ENCODE data around the gene ZNF205. TPM values are rescaled to one million over a fixed set of nuclear protein-coding genes. Genes with fewer than 3 reads are reported as not detected.
"Not testable (repeated sequence)": the region's sequence is repeated elsewhere in the genome, so short reads cannot be mapped to it uniquely, and the experiment has no call there.

Gene ZNF205
- total RNA-seq, 1 donor from 2014 or later = 16.7 TPM

DNA sequence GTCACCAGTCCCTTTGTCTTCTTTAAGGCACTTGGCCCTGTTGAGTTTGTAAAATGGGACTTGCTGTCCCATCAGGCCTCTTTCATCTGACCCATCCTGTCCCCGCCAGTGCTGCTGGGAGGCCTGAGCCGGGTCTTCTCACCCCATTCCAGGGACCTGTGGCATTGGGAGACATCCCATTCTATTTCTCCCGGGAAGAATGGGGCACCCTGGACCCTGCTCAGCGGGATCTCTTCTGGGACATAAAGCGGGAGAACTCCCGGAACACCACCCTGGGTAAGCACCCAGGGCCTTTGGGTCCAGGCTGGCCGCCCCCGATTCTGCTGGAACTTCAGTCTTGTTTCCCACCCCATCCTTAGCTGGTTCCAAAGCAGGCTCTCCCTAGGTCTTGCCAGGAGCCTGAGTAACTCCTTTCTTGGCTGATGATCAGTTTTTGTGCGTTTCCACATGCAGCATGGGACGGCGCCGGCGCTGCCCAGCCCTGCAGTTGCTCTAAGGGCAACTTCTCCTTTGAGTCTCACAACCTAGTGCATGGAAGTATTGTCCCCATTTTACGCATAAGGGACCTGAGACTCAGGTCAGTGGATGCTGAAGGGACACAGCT lies 26.5 kb downstream of the ZNF205 start:
- Mint-ChIP-seq H3K4me3 (no peak overlapping the region), H3K27me3 (ENCODE audit: low read depth) (no peaks in the 10 kb centered on the region), H3K9me3 (no peaks in the 10 kb centered on the region), H3K36me3 (peaks cover 14% of the 10 kb centered on the region), H3K27ac (no peak overlapping the region), H3K4me1 (peaks cover 11% of the 10 kb centered on the region)
- no peak for DNase-seq (ENCODE audit: low spot score in 2 of 2, unreplicated experiment in 2 of 2)
- TF ChIP-seq CTCF (IDR thresholded peaks at IDR 0.05; ENCODE audit: unreplicated experiment) = no peak

GRCh38 chr16:3139561-3139960 lies 27.2 kb downstream of the ZNF205 start:
- not testable (repeated sequence) for H3K4me3 Mint-ChIP-seq; H3K4me1 Mint-ChIP-seq; H3K9me3 Mint-ChIP-seq; DNase-seq (ENCODE audit: low spot score in 2 of 2, unreplicated experiment in 2 of 2); H3K27ac Mint-ChIP-seq; H3K27me3 Mint-ChIP-seq (ENCODE audit: low read depth)
- H3K36me3 Mint-ChIP-seq = peaks cover 14% of the 10 kb centered on the region

- H3K4me3 Mint-ChIP-seq = no peak overlapping the region
- no peaks in the 10 kb centered on the region for H3K9me3 Mint-ChIP-seq
- peaks cover 4% of the 10 kb centered on the region for H3K4me1 Mint-ChIP-seq
- TF ChIP-seq CTCF (IDR thresholded peaks at IDR 0.05; ENCODE audit: unreplicated experiment) = no peak
- DNase-seq (ENCODE audit: low spot score in 2 of 2, unreplicated experiment in 2 of 2) = no peak
- H3K27ac Mint-ChIP-seq = no peak overlapping the region
- H3K36me3 Mint-ChIP-seq = peaks cover 14% of the 10 kb centered on the region
- no peaks in the 10 kb centered on the region for H3K27me3 Mint-ChIP-seq (ENCODE audit: low read depth)
Observed at GRCh38 chr16:3140603-3141427, 28.4 kb downstream of the ZNF205 start.

- H3K27me3 Mint-ChIP-seq (ENCODE audit: low read depth) = no peaks in the 10 kb centered on the region
- peaks cover 14% of the 10 kb centered on the region for H3K36me3 Mint-ChIP-seq
- DNase-seq (ENCODE audit: low spot score in 2 of 2, unreplicated experiment in 2 of 2) = no peak
Observed at GRCh38 chr16:3141781-3142311, 29.5 kb downstream of the ZNF205 start.

DNA sequence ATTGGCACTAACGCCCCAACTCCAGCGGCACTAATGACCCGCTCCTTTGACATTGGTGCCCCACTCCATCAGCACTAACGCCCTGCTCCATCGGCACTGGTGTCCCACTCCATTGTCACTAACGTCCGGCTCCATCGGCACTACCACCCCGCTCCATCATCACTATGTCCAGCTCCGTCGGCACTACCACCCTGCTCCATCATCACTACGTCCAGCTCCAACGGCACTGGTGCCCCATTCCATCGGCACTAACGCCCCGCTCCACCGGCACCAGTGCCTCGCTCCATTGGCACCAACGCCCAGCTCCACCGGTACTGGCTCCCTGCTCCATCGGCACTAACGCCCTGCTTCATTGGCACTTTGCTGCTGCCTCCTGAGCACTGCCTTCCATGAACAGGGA lies 29.9 kb downstream of the ZNF205 start:
- Mint-ChIP-seq H3K4me1 (no peaks in the 10 kb centered on the region), H3K27ac (no peak overlapping the region), H3K4me3 (no peak overlapping the region), H3K9me3 (no peaks in the 10 kb centered on the region), H3K36me3 (peaks cover 14% of the 10 kb centered on the region), H3K27me3 (ENCODE audit: low read depth) (no peaks in the 10 kb centered on the region)
- no peak for TF ChIP-seq CTCF (IDR thresholded peaks at IDR 0.05; ENCODE audit: unreplicated experiment)
- no peak for DNase-seq (ENCODE audit: low spot score in 2 of 2, unreplicated experiment in 2 of 2)

More at GRCh38 chr16:3141781-3142311, 29.5 kb downstream of the ZNF205 start:
- Mint-ChIP-seq H3K9me3 (no peaks in the 10 kb centered on the region), H3K27ac (no peak overlapping the region), H3K4me3 (no peak overlapping the region), H3K4me1 (no peaks in the 10 kb centered on the region)
- TF ChIP-seq CTCF (IDR thresholded peaks at IDR 0.05; ENCODE audit: unreplicated experiment) = no peak

DNA sequence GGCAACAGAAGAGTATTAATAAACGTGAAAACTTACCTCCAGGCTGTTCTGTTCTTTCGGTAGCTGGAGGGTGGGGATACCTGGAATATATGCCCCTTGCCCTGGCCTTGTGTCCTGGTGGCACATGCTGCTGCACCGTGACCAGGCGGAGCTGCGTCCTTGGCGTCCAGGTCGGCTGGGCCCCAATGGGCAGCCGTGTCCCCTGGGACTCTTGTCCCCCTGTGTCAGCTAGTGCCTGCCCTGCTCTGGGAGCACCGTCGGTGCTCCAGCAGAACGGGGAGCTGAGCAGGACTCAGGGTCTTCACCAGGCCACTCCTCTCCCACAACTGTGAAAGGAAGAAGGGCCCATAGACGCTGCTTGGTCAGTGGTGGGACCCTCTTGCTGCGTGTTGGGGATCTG lies 30.4 kb downstream of the ZNF205 start:
- no peak overlapping the region for H3K27ac Mint-ChIP-seq
- H3K9me3 Mint-ChIP-seq = no peaks in the 10 kb centered on the region
- no peak overlapping the region for H3K4me3 Mint-ChIP-seq
- no peak for TF ChIP-seq CTCF (IDR thresholded peaks at IDR 0.05; ENCODE audit: unreplicated experiment)
- DNase-seq (ENCODE audit: low spot score in 2 of 2, unreplicated experiment in 2 of 2) = no peak
- H3K27me3 Mint-ChIP-seq (ENCODE audit: low read depth) = peaks cover 4% of the 10 kb centered on the region
- H3K36me3 Mint-ChIP-seq = peaks cover 14% of the 10 kb centered on the region
- H3K4me1 Mint-ChIP-seq = no peaks in the 10 kb centered on the region
